Hematopoietic multipotent progenitor cell treated with erythropoietin and hydrocortisone succinate and interleukin-3 and kit ligand, for 8 days (in vitro differentiated cells): Measurements from ENCODE around the gene MED12.

Source experiments
- DNase-seq: peaks from one replicate; pipeline ENCODE4 v3.0.0-alpha.2; 2015

MED12 gene

GRCh38 chrX:71118032-71118984, at the start of gene MED12:
Gene MED12, plus strand, starts transcription at chrX:71118596. Its CDS starts 159 bp downstream, at chrX:71118755.
- DNase-seq = peak; percentile 74

- no peak for DNase-seq
Observed at GRCh38 chrX:71070531-71070930, 47.9 kb upstream of the MED12 start.

GRCh38 chrX:71081330-71082123, 36.9 kb upstream of the MED12 start:
- DNase-seq = no peak

- DNase-seq = no peak
Observed at GRCh38 chrX:71082124-71082647, 36.2 kb upstream of the MED12 start.

- DNase-seq = no peak
Observed at GRCh38 chrX:71082822-71083221, 35.6 kb upstream of the MED12 start.

- no peak for DNase-seq
Observed at GRCh38 chrX:71085900-71086299, 32.5 kb upstream of the MED12 start.

- no peak for DNase-seq
Observed at GRCh38 chrX:71091263-71091662, 27.1 kb upstream of the MED12 start.

- peak; percentile 67 for DNase-seq
Observed at GRCh38 chrX:71095033-71095432, 23.4 kb upstream of the MED12 start.

- DNase-seq = peak; percentile 89
Observed at GRCh38 chrX:71095555-71095980, 22.8 kb upstream of the MED12 start, which contains the start of gene FOXO4. Gene FOXO4, plus strand, starts transcription at chrX:71095851. Its CDS starts 678 bp downstream, at chrX:71096529.

- peak; percentile 57 for DNase-seq
Observed at GRCh38 chrX:71095981-71096759, 22.2 kb upstream of the MED12 start.

GRCh38 chrX:71096760-71097032, 21.7 kb upstream of the MED12 start:
- no peak for DNase-seq

- peak; percentile 85 for DNase-seq
Observed at GRCh38 chrX:71098302-71098701, 20.1 kb upstream of the MED12 start.

- no peak for DNase-seq
Observed at GRCh38 chrX:71098951-71099506, 19.4 kb upstream of the MED12 start.

- no peak for DNase-seq
Observed at GRCh38 chrX:71099736-71100135, 18.7 kb upstream of the MED12 start.

GRCh38 chrX:71100581-71101505, 17.6 kb upstream of the MED12 start:
- no peak for DNase-seq

GRCh38 chrX:71102292-71102691, 16.1 kb upstream of the MED12 start:
- peak; percentile 47 for DNase-seq

- peak; percentile 77 for DNase-seq
Observed at GRCh38 chrX:71103110-71103983, 15.0 kb upstream of the MED12 start.

GRCh38 chrX:71105628-71106027, 12.8 kb upstream of the MED12 start:
- no peak for DNase-seq

- DNase-seq = peak; percentile 77
Observed at GRCh38 chrX:71106427-71106826, 12.0 kb upstream of the MED12 start, which contains the start of gene CXorf65. Gene CXorf65, minus strand, starts transcription at chrX:71106740. Its CDS starts 184 bp downstream, at chrX:71106556.

- DNase-seq = no peak
Observed at GRCh38 chrX:71107245-71107644, 11.2 kb upstream of the MED12 start.
